ENCODE data around the gene FBN1. TPM values are rescaled to one million over a fixed set of nuclear protein-coding genes. Genes with fewer than 3 reads are reported as not detected.
A peak's percentile ranks its signal among the peaks of the same experiment; 100 is the strongest.

FBN1 gene
- total and polyA plus RNA-seq, 8 donors = 1.5 to 35.2 (median 5.2) TPM

DNA sequence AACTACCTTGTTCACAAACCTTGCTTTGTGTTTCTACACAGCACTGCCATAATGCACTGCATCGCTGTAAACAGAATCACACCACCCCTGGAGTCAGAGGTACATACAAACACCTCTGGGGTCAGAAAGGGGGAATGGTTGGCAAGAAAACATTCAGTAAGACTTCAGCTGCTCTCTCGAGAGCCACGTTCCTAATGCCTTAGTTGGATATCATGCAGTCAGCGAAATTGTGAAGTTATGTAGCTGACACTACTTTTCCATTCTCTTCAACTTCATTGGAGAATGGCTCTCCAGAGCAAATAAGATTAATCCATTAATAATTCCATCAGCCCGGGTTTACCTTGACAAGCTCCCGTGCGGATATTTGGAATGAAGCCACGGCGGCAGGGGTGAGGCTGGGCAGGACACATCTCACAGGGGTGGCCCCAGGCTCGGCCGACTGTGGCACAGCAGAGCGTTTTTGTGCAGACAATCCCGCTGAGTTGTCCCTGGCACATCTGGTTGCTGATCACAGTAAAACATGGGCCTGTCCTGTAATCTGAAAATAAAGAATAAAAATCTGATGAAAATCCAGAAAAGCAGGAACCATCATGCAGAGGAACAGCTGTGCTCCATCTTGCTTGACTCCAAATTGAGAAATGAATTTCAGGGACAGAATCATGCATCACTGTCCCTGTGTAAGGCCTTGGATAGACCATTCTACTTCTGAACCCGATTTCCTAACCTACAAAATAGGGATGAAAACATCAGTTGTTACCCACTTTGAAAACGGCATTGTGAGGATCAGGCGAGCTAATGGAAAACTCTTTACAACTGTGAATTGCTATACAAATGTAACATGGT, 108.0 kb downstream of the FBN1 start:
- no peaks in the 10 kb centered on the region for H3K27me3 ChIP-seq
- H3K4me3 ChIP-seq = no peak overlapping the region
- no peak overlapping the region for H3K27ac ChIP-seq
- H3K36me3 ChIP-seq = no peaks in the 10 kb centered on the region
- WGBS, 2 donors = 71 to 73% methylated on average over 16 of the region's 16 CpGs
- FAIRE-seq (no peak), ATAC-seq (no peak), DNase-seq (no peak)
- intact Hi-C loops (cut with DNase I) = no loop called here
- no peaks in the 10 kb centered on the region for H3K4me1 ChIP-seq
- H3K9me3 ChIP-seq = no peaks in the 10 kb centered on the region
- TF ChIP-seq, protein P1, sequence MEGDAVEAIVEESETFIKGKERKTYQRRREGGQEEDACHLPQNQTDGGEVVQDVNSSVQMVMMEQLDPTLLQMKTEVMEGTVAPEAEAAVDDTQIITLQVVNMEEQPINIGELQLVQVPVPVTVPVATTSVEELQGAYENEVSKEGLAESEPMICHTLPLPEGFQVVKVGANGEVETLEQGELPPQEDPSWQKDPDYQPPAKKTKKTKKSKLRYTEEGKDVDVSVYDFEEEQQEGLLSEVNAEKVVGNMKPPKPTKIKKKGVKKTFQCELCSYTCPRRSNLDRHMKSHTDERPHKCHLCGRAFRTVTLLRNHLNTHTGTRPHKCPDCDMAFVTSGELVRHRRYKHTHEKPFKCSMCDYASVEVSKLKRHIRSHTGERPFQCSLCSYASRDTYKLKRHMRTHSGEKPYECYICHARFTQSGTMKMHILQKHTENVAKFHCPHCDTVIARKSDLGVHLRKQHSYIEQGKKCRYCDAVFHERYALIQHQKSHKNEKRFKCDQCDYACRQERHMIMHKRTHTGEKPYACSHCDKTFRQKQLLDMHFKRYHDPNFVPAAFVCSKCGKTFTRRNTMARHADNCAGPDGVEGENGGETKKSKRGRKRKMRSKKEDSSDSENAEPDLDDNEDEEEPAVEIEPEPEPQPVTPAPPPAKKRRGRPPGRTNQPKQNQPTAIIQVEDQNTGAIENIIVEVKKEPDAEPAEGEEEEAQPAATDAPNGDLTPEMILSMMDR (IDR thresholded peaks at IDR 0.05) = no peak

DNA sequence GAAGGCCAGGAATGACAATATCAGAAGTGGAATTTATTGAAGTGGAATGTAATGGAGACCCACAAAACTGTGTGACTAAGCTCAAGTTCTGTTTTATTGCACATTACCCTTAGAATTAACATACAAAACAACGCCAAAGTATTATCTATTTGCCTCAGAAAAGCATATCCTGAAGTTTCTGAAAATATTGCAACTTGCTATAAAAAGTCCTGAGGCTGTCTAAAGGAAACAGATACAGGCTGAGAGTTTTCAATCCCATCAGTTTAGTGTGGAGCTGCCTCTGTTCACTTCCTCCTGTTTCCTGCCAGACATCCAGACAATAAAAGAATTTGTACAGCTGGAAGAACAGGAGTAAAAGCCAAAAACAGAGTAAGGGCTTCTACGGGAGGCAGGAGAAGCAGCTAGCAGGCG, 108.8 kb downstream of the FBN1 start:
- Histone ChIP-seq H3K36me3 (no peaks in the 10 kb centered on the region), H3K9me3 (no peaks in the 10 kb centered on the region), H3K27me3 (no peaks in the 10 kb centered on the region), H3K4me1 (no peaks in the 10 kb centered on the region), H3K4me3 (no peak overlapping the region), H3K27ac (no peak overlapping the region)
- 76% methylated on average over 3 of the region's 3 CpGs for WGBS, 2 donors
- TF ChIP-seq, protein P1 (IDR thresholded peaks at IDR 0.05) = no peak
- FAIRE-seq (no peak), ATAC-seq (peak in 1 of 4 donors; percentile 38), DNase-seq (no peak)
- intact Hi-C loops (cut with DNase I) = no loop called here

DNA sequence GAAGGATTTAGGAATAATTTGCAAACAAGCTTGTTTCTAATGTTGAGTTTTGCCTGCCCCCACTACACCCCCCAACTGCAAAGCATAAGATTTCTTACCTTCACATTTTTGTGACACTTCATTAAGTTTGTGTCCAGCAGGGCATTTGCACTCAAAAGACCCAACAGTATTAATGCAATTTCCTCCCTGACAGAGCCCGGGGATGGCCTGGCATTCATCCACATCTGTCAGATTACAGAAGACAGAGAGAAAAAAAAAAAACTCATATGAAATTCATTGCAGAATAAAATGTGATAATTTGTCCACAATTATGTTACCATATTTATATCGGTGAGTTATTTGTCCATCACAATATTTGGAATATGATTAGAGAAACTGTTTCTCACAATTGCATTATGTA, 111.5 kb downstream of the FBN1 start:
- Histone ChIP-seq H3K4me1 (no peaks in the 10 kb centered on the region), H3K9me3 (no peaks in the 10 kb centered on the region), H3K36me3 (no peaks in the 10 kb centered on the region), H3K27me3 (no peaks in the 10 kb centered on the region), H3K4me3 (no peak overlapping the region), H3K27ac (no peak overlapping the region)
- TF ChIP-seq, protein P1 (IDR thresholded peaks at IDR 0.05) = no peak
- 69 to 70% methylated on average over 2 of the region's 2 CpGs for WGBS, 2 donors
- intact Hi-C loops (cut with DNase I) = no loop called here
- no peak for DNase-seq
- no peak for FAIRE-seq
- no peak for ATAC-seq

DNA sequence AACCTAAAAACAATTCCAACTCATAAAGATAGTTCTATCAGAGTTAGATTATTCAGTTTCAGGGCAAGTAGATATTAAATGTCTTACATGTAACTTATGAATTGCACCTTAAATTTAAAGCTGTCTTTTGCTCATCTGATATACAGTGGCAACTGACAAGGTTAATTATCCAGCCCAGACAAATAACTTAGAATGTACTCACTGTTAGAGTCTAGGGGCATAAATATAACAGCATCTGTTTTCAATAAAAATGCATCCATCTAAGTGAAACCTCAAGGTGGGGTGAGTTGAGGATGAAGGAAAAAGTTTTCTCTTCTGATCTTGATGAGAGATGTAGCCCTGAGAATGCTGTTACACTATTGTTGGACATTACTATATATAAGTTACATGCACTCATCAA, 112.6 kb downstream of the FBN1 start:
- Histone ChIP-seq H3K9me3 (no peaks in the 10 kb centered on the region), H3K27me3 (no peaks in the 10 kb centered on the region), H3K4me1 (no peaks in the 10 kb centered on the region), H3K4me3 (no peak overlapping the region), H3K27ac (no peak overlapping the region), H3K36me3 (no peaks in the 10 kb centered on the region)
- TF ChIP-seq, protein P1 (IDR thresholded peaks at IDR 0.05) = no peak
- FAIRE-seq (no peak), ATAC-seq (no peak), DNase-seq (no peak)
- intact Hi-C loops (cut with DNase I) = no loop called here

DNA sequence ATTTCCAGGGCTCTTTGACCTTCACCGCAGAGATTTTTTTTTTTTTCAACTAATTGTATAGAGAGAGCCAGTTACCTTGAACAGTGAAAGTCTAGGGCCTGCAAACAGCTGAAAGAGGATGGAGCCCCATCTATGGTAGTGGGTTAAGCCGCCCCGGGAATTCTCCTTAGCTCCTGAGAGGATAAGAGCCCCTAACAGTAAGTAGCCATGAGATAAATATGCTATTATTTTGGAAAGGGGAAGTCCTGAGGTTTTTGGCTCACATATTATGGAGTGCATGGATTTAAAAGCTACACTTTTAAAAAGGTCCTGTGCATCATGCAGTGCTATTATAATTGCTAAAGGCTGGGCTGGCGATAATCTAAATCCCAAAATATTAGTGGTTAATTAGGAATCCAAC, 115.0 kb downstream of the FBN1 start:
- no peaks in the 10 kb centered on the region for H3K9me3 ChIP-seq
- no peaks in the 10 kb centered on the region for H3K4me1 ChIP-seq
- intact Hi-C loops (cut with DNase I) = no loop called here
- H3K27me3 ChIP-seq = no peaks in the 10 kb centered on the region
- WGBS, 2 donors = 86 to 88% methylated on average over 4 of the region's 4 CpGs
- FAIRE-seq (no peak), DNase-seq (no peak), ATAC-seq (no peak)
- H3K27ac ChIP-seq = no peak overlapping the region
- H3K36me3 ChIP-seq = no peaks in the 10 kb centered on the region
- no peak overlapping the region for H3K4me3 ChIP-seq
- TF ChIP-seq, protein P1 (IDR thresholded peaks at IDR 0.05) = no peak

Measured in pancreas (tissue), 10 donors.